ENCODE results near the gene DGAT2.
A peak's percentile ranks its signal among the peaks of the same experiment; 100 is the strongest.

DGAT2 gene

GRCh38 chr11:75802913-75803820 lies 34.6 kb downstream of the DGAT2 start:
- DNase-seq, result peak; percentile 63

- no peak for DNase-seq
Observed at GRCh38 chr11:75809111-75809510, 40.5 kb downstream of the DGAT2 start.

- DNase-seq, result no peak
Observed at GRCh38 chr11:75809991-75810390, 41.4 kb downstream of the DGAT2 start.

- no peak for DNase-seq
Observed at GRCh38 chr11:75810637-75811390, 42.2 kb downstream of the DGAT2 start.

DNA sequence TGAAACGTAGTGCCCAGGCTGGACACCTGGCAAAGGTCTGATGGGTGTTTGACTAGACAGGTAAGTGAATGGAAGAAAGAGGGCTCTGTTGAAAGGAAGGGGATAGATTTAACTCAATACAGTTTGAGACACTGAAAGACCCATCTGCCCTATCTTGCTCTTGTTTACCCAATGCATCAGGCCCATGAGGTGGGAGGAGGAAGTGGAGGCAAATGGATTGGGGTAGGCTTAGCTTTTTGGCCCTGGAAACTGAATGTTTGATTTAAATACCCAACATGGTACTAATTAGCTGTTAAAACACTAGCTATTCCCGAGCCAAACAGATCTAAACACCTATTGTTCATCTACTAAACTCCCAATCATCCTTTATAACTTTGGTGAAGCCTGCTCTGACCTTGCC lies 42.9 kb downstream of the DGAT2 start:
- DNase-seq, result no peak

DNA sequence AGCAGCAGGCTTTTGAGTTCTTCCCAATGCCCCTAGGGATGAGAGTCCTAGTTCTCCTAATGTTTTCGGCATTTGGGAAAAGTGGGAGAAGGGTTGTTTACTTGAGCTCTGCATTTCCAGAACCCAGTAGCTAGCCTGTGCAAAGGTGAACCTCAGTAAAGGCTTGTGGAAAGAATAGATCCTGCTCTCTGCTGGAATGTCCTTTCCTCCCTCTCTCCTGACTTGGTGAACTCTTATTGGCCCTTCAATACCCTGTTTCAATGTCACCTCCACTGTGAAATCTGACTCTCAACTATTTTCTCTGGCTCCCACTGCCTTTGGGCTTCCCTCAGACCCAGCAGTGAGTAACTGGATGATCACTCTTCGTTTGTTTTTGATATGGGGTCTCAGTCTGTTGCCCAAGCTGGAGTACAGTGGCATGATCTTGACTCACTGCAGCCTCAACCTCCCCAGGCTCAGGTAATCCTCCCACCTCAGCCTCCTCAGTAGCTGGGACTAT lies 44.0 kb downstream of the DGAT2 start:
- DNase-seq, result no peak

- no peak for DNase-seq
Observed at GRCh38 chr11:75813124-75813523, 44.5 kb downstream of the DGAT2 start.

GRCh38 chr11:75813622-75814039 lies 45.1 kb downstream of the DGAT2 start:
- DNase-seq, result no peak

GRCh38 chr11:75814363-75814676 lies 45.7 kb downstream of the DGAT2 start:
- no peak for DNase-seq

- peak; percentile 97 for DNase-seq
Observed at GRCh38 chr11:75814677-75815344, 46.2 kb downstream of the DGAT2 start, which contains the start of gene UVRAG. Gene UVRAG (plus strand): TSS chr11:75815210. CDS start chr11:75815408, 198 bp downstream.

DNA sequence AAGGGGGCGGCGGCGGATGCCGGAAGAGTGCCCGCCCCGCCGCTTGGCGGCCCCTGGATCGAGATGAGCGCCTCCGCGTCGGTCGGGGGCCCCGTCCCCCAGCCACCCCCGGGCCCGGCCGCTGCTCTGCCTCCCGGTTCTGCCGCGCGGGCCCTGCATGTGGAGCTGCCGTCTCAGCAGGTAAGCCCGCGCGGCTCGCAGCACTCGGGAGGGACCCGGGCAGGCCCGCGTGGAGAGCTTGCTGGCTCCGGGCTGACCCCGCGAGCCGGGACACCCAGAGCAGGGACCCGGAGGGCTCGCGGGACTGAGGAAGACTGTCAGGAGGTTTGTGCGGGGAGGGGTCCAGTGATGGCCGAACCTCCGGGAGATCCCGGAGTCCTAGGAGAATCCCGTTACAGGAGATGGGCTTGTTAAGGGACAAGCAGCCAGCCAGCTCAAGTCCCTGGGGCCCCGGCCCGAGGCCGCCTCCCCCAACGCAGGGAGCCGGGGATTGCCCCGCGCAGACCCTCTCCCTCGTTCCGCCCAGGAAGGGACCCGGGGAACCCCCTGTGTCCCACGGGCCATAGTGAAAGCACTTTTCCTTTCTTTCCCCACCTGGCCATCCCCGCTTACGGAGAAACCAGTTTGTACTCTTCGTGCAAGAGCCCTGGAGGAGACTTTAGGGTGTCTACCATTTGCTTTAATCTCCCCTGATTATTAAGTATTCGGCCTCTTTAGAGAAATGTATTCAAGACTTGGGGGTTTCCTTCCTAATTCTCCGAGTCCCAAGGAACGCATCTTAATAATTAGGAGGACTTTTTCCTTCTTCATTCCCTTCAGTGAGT lies 47.0 kb downstream of the DGAT2 start:
- peak; percentile 33 for DNase-seq

DNA sequence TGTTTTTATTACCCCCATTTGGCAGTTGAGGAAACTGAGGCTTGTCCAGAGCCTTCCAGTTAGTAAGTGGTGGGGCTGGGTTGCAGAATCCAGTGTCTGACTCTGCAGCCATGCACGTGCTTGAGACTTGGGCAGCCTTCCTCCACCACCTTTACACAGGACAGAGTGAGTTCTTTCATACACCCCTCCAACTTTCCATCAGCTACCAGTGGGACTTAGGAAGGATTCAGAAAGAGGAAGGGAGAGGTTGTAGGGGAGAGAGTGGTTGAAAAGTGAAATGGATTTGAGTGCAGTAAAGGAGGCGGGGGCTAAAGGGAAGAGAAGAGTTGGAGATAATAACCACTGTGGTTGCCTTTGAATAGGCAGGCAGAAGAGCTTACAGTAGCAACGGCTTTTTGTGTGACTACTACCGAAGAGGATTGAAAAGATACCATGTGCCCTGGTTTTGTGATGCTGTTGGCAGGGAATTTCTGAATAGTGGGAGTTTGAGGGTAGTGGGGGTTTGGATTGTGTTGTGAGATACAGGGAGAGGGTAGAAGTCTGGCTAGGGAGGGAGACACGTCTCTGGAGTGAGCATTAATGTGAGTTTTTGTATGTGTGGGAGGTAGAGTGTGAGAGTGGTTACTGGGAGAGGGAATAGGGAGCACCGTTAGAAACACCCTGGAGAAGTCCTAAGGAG lies 48.1 kb downstream of the DGAT2 start:
- no peak for DNase-seq

- no peak for DNase-seq
Observed at GRCh38 chr11:75820645-75821044, 52.1 kb downstream of the DGAT2 start.

GRCh38 chr11:75821202-75821601 lies 52.6 kb downstream of the DGAT2 start:
- no peak for DNase-seq

GRCh38 chr11:75822541-75822940 lies 54.0 kb downstream of the DGAT2 start:
- no peak for DNase-seq

- DNase-seq, result no peak
Observed at GRCh38 chr11:75823415-75823814, 54.8 kb downstream of the DGAT2 start.

- DNase-seq, result no peak
Observed at GRCh38 chr11:75823946-75824345, 55.4 kb downstream of the DGAT2 start.

DNA sequence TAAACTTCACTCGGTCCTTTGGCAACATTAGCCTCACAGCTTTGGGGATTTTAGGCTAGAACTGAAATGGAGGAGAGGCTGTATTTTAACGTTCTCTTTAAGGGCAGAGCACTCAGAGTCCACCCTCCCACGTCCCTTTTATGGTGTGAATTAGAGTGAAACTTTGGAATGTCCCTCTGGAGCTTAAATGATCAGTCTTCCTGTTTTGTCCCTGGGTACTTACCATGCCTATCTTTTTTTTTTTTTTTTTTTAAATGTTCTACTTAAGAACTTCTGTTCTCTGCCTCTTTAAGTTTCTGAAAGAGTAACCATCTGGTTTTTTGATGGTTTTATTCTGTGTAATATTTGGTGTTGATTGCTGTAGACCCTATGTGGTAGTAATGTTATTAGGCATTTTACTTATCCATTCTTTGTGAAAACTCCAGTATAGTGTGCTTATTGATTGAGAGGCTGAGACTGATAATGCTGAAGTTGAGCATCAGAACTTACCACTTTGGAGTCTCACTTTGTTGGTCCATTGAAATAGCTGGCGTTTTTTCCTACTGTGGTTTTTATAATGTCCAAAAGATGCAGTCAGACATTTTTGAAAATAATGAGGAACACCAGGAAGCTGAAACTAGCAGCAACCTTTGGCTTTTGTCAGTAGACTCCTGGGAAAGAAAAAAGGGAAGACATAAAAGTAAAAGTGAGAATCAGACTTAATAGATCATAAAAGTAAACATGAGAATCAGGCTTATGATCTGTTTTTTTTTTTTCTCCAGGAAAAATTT lies 58.1 kb downstream of the DGAT2 start:
- DNase-seq, result no peak

DNA sequence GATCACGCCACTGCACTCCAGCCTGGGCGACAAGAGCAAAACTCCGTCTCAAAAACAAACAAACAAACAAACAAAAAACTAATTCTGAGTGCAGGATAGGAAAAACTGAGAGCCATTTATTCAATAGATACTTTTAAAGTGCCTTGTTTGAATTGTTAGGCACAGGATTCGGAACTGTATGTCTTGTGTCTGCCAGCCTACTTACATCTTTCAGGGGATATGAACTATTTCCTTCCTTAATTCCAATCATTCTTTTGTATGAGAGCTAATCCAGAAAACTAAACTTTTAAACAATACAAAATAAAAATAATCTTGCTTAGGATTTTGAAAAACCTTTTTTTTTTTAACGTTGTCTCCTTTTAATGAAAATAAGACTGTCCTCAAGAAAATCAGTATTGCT lies 59.0 kb downstream of the DGAT2 start:
- DNase-seq, result no peak

DNA sequence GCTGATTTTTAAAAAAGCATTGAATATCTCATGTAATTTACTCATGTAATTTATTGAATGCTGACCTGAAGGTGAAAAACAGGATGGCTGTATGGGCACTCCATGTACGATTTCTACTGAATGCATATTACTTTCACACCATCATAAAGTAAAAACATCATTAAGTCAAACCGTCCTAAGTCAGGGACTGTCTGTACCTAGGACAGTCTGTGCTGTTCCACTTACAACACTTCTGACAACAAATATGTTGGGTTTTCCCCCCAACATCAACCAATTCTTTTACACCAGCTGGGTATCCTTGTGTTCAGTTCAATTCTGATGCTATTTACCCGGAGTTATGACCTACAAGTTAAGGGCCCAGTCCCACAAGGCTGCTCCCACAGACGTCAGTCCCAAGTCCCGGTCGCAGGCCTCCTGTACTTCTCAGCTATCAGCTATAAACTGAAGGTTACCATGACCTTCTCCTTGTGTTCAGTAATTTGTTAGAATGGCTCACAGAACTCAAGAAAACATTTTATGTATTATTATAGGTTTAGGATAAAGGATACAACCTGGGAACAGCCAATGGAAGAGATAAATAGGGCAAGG lies 63.4 kb downstream of the DGAT2 start:
- no peak for DNase-seq

DNA sequence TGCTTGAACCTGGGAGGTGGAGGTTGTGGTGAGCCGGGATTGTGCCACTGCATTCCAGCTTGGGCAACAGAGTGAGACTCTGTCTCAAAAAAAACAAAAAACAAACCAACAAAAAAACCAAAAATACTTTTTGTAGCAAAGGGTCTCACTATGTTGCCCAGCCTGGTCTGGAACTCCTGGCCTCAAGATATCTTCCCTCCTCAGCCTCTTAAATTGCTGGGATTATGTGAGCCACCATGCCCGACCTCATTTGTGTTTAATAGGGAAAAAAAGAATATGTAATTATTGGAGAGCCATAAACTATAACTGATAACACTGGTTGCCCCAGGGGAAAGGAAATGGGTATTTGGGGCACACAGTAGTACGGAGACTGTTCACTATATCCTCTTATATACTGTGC lies 66.2 kb downstream of the DGAT2 start:
- DNase-seq, result no peak

Data from activated naive CD4-positive, alpha-beta T cell treated with anti-CD3 and anti-CD28 coated beads, Interleukin-2, amount 50 U/mL, for 16 hours (primary cell).